NB4 (cell line): ENCODE results near the gene MYO7A.

Experiments
- MYC ChIP-seq: IDR thresholded peaks from 2 replicates; pipeline ENCODE4 v1.6.1; 2011; ENCODE audit warnings: low read depth, low read length
- POLR2A ChIP-seq: IDR thresholded peaks from 2 replicates; pipeline ENCODE4 v1.6.1; 2011; ENCODE audit warnings: mild to moderate bottlenecking; ENCODE audit not compliant: insufficient read length; ENCODE audit errors: extremely low read depth
- TF ChIP-seq, protein P1 (sequence below): IDR thresholded peaks from 2 replicates; pipeline ENCODE4 v1.6.1; 2011; ENCODE audit warnings: low read depth, low read length
- TF ChIP-seq, protein P2 (sequence below): IDR thresholded peaks from one replicate; pipeline ENCODE4 v1.5.1; 2012; ENCODE audit warnings: low read depth, low read length

GRCh38 chr11:77131560-77131959 is 3.5 kb downstream of the MYO7A start:
- TF ChIP-seq POLR2A (no peak), MYC (no peak)
- TF ChIP-seq, protein P1, sequence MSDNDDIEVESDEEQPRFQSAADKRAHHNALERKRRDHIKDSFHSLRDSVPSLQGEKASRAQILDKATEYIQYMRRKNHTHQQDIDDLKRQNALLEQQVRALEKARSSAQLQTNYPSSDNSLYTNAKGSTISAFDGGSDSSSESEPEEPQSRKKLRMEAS = no peak
- TF ChIP-seq, protein P2, sequence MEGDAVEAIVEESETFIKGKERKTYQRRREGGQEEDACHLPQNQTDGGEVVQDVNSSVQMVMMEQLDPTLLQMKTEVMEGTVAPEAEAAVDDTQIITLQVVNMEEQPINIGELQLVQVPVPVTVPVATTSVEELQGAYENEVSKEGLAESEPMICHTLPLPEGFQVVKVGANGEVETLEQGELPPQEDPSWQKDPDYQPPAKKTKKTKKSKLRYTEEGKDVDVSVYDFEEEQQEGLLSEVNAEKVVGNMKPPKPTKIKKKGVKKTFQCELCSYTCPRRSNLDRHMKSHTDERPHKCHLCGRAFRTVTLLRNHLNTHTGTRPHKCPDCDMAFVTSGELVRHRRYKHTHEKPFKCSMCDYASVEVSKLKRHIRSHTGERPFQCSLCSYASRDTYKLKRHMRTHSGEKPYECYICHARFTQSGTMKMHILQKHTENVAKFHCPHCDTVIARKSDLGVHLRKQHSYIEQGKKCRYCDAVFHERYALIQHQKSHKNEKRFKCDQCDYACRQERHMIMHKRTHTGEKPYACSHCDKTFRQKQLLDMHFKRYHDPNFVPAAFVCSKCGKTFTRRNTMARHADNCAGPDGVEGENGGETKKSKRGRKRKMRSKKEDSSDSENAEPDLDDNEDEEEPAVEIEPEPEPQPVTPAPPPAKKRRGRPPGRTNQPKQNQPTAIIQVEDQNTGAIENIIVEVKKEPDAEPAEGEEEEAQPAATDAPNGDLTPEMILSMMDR = no peak
